ENCODE data around the gene POLQ.

- TF ChIP-seq EZH2 (IDR thresholded peaks at IDR 0.05; ENCODE audit: low read length) = no peak
- TF ChIP-seq CTCF (optimal IDR thresholded peaks at IDR 0.05 in 1 of 3, IDR thresholded peaks at IDR 0.05 in 1 of 3, conservative IDR thresholded peaks at IDR 0.05 in 1 of 3; ENCODE audit: extremely low read depth in 1 of 3, insufficient read depth in 2 of 3, low read length in 3 of 3) = no peak
Measured at GRCh38 chr3:121411523-121411922, 134.3 kb downstream of the POLQ start.

Measured in keratinocyte (primary cell).